Pancreas (tissue), 10 donors: ENCODE results near the gene CD79A. TPM values are rescaled to one million over a fixed set of nuclear protein-coding genes. Genes with fewer than 3 reads are reported as not detected.

Experiments
- ATAC-seq, 4 donors: fragments of 200-7000 bp; cut with Tn5 transposase; one replicate each; pipeline versions ENCODE4 v1.8.0 to v1.9.1; 2020; ENCODE audit warnings: mild to moderate bottlenecking in 4 of 4, moderate library complexity in 4 of 4
- DNase-seq, 6 donors: peaks; one replicate each; pipeline ENCODE4 v3.0.0-alpha.2; 2020
- FAIRE-seq: peaks from 2 replicates; lab custom pipeline; 2012; peaks lifted over from hg19 to GRCh38; lab: Jason Lieb, UNC
- H3K27ac ChIP-seq, 4 donors: fragments of 200-600 bp; sonication (generic); 1 replicate in 3 of 4; 2 replicates in 1 of 4; pipeline versions ENCODE4 v1.5.0 to v1.8.0; 2020
- H3K27me3 ChIP-seq, 4 donors: fragments of 200-600 bp; one replicate each; pipeline ENCODE4 v1.8.0; 2021
- H3K36me3 ChIP-seq, 3 donors: fragments of 200-600 bp; sonication (generic) in 1 of 3; one replicate each; pipeline versions ENCODE4 v1.5.0 to v1.8.0; 2020 to 2021
- H3K4me1 ChIP-seq, 3 donors: fragments of 200-600 bp; one replicate each; pipeline ENCODE4 v1.8.0; 2021
- H3K4me3 ChIP-seq, 4 donors: fragments of 200-600 bp; sonication (generic) in 2 of 4; one replicate each; pipeline versions ENCODE4 v1.5.0 to v1.8.0; 2020 to 2021
- H3K9me3 ChIP-seq, 4 donors: fragments of 200-600 bp; one replicate each; pipeline ENCODE4 v1.8.0; 2021
- WGBS, 2 donors: extraction: QIAGEN DNeasy Blood & Tissue Kit; methylation state at CpG; one replicate each; pipeline ENCODE4 v1.1.7; 2013; 5-methylcytosine and 5-hydroxymethylcytosine counted together
- intact Hi-C, 3 donors: fragments of 100-400 bp; cut with DNase I; formaldehyde crosslinking; loops; one replicate each; pipeline versions ENCODE4 v1.11.1 to v1.14.2; 2022
- polyA plus RNA-seq, 2 donors: library from polyadenylated mRNA; stranded (reverse); fragments of 200-250 nt; gene quantifications; one replicate each; pipeline ENCODE4 v1.2.3, GENCODE V29; 2013
- total RNA-seq, 6 donors: library from RNA; stranded (reverse); fragmentation: NEBNext Ultra II Directional in 4 of 6; extraction: Animal tissue kit (Norgen Biotek cat#: 25700) in 4 of 6; gene quantifications; one replicate each; pipeline versions ENCODE4 v1.2.1 to v1.2.4, GENCODE V29; 2021 to 2023
- TF ChIP-seq, protein P1 (sequence below), 4 donors: fragments of 200-600 bp; sonication (generic) in 3 of 4; IDR thresholded peaks; one replicate each; pipeline versions ENCODE4 v1.5.0 to v1.8.0; 2021; ENCODE audit warnings: antibody characterized with exemption in 4 of 4
- donor health status: healthy with polysubstance abuse.
- donor health status: DM: no; HTN: no; CAD: no; lungs with moderate emphysema.
- donor health status: DM: no; HTN: no; CAD: no.
- donor health status: control.
- donor health status: control.
- donor health status: Bipolar disorder and iron deficiency.
- donor health status: DM: yes; HTN: yes; CAD: no.
- donor health status: DM: no; HTN: no; CAD: no.
- donor health status: DM: no; HTN: no; CAD: no.
- donor health status: DM: yes; HTN: yes; CAD: no.

Gene CD79A
- total and polyA plus RNA-seq, 8 donors = 0.11 to 1.00 (median 0.28) TPM; not detected in 1

DNA sequence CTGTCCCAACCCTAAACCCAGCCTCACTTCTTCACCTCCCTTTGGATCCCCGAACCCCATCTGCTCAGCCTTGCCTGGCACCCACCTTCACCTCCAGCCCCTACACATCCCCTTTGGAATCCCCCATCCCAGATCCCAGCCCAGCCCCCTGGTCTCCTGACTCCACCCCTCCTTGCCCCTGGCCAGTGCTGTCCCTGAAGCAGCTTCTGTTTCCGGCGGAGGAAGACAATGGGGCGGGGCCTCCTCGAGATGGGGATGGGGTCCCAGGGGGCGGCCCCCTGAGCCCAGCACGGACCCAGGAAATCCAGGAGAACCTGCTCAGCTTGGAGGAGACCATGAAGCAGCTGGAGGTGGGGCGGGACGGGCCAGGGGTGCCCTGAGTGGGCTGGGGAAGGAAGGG lies 29.2 kb downstream of the CD79A start:
- FAIRE-seq = no peak
- WGBS, 2 donors = 80 to 82% methylated on average over 8 to 9 of the region's 9 CpGs
- Histone ChIP-seq H3K27me3 (no peaks in the 10 kb centered on the region), H3K27ac (no peak overlapping the region), H3K4me3 (no peak overlapping the region), H3K36me3 (peaks cover 0 to 28% (median 22%) of the 10 kb centered on the region in 3 donors), H3K4me1 (peaks cover 5 to 7% (median 6%) of the 10 kb centered on the region in 3 donors), H3K9me3 (no peaks in the 10 kb centered on the region)
- DNase-seq = no peak
- TF ChIP-seq, protein P1, sequence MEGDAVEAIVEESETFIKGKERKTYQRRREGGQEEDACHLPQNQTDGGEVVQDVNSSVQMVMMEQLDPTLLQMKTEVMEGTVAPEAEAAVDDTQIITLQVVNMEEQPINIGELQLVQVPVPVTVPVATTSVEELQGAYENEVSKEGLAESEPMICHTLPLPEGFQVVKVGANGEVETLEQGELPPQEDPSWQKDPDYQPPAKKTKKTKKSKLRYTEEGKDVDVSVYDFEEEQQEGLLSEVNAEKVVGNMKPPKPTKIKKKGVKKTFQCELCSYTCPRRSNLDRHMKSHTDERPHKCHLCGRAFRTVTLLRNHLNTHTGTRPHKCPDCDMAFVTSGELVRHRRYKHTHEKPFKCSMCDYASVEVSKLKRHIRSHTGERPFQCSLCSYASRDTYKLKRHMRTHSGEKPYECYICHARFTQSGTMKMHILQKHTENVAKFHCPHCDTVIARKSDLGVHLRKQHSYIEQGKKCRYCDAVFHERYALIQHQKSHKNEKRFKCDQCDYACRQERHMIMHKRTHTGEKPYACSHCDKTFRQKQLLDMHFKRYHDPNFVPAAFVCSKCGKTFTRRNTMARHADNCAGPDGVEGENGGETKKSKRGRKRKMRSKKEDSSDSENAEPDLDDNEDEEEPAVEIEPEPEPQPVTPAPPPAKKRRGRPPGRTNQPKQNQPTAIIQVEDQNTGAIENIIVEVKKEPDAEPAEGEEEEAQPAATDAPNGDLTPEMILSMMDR (IDR thresholded peaks at IDR 0.05) = no peak
- ATAC-seq = no peak
- intact Hi-C loops = no loop called here

DNA sequence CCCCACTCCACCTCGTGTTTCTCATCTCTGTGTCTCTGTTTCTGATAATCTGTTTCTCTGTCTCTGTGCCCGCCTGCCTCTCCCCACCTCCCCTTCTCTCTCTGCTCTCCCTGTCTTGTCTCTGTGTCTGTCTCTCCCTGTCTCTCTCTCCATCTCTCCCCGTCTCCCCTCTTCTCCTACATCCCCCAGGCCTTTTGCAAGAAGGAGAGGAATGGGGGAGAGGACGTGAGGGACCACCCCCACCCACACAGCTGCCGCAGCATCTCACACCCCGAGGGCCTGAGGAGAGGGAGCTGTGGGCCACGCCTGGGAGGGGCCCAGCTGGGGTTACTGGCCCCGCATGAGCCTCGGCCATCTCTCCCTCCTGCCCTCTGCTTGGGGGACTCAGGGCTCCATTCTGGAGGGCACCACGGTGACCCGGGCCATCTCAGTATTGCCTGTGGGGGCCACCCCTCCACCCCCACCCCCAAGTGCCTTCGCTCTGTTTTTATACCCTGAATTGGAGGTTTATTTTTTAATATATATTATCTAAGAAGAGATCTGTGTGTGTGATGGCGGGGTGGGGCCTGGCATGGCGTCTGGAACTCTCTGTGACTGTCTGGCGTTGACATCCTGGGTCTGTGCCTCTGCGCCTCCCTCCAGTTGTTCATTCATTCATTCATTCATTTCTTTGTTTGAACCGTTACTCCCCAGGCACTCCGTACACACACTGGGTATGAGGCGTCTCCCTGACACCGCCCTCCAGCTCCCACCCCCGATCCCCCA lies 30.0 kb downstream of the CD79A start:
- 85 to 87% methylated on average over 21 of the region's 21 CpGs for WGBS, 2 donors
- H3K4me3 ChIP-seq = no peak overlapping the region
- peaks cover 5 to 7% (median 6%) of the 10 kb centered on the region in 3 donors for H3K4me1 ChIP-seq
- TF ChIP-seq, protein P1 (IDR thresholded peaks at IDR 0.05) = no peak
- DNase-seq (no peak), ATAC-seq (no peak), FAIRE-seq (no peak)
- peaks cover 0 to 20% (median 14%) of the 10 kb centered on the region in 3 donors for H3K36me3 ChIP-seq
- no peaks in the 10 kb centered on the region for H3K27me3 ChIP-seq
- intact Hi-C loops = no loop called here
- no peaks in the 10 kb centered on the region for H3K9me3 ChIP-seq
- H3K27ac ChIP-seq = no peak overlapping the region

DNA sequence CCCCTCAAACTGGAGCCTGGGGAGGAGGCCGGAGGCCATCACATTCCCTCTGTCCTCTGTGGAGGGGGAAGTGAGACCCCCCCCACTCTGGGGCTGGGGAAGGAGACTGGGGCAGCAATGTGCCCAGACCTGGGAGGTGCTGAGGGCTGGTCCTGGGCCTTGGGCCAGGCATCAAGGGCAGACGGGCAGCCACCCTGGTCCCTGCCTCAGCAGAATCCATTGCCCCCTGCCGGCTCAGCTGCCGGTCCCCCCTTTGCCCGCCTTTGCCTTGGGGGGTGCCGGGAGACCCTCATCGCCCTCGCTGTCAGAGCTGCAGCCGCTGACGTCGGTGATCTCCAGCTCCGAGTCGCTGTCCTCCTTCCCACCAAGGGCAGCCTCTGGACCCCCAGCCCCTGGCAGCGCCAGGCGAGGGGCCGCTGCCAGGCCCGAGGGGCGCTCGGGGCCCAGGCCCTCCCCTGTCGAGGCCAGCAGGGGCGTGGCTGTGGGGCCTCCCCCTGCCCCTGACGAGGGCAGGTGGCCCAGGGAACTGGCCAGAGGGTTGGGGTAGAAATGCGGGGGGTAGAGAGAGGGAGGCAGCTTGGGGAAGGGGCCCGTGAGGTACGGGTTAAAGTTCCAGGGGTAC lies 31.0 kb downstream of the CD79A start:
- ATAC-seq = no peak
- H3K9me3 ChIP-seq = no peaks in the 10 kb centered on the region
- H3K4me1 ChIP-seq = peaks cover 5 to 7% (median 6%) of the 10 kb centered on the region in 3 donors
- no peak overlapping the region for H3K27ac ChIP-seq
- no peak for FAIRE-seq
- TF ChIP-seq, protein P1 (IDR thresholded peaks at IDR 0.05) = no peak
- 81 to 89% methylated on average over 23 to 25 of the region's 25 CpGs for WGBS, 2 donors
- H3K36me3 ChIP-seq = peaks cover 0 to 10% (median 4%) of the 10 kb centered on the region in 3 donors
- no peaks in the 10 kb centered on the region for H3K27me3 ChIP-seq
- H3K4me3 ChIP-seq = no peak overlapping the region
- intact Hi-C loops = no loop called here
- DNase-seq = peak in 1 of 6 donors; percentile 64

DNA sequence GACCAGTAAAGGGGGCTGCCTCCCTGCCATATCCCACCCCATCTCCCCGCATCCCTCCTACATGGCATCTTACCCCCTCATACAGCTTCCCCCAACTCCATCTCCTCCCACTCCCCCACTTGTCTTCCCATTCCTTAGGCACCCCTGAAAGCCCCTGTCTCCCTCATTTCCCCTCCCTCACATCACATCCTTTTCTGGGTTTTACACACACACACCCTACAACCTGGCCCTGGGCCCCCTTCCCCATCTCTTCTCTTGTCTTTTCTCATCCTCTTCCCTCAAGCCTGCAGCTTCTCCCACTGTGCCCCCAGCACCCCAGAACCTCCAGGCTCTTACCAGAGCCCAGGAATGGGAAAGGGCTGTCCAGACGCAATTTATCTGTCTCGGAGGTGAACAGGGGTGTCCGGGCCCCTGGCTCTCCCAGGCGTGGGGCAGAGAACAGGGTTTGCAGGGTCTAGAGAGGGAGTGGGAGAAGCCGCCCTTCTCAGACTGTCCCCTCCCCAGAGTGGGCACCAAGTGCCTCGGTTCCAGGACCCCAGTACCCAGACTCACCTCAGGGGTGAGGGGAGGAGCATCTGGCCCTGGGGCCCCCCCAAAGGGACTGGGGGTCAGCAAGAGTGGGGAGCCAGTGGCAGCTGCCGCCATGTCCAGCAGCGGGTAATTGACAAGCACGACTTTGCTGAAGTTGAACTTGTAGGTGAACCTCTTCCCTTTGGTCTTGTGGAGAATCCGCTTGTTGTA lies 31.8 kb downstream of the CD79A start:
- H3K27ac ChIP-seq = no peak overlapping the region
- WGBS, 2 donors = 68 to 80% methylated on average over 11 of the region's 11 CpGs
- FAIRE-seq = no peak
- ATAC-seq = no peak
- H3K9me3 ChIP-seq = no peaks in the 10 kb centered on the region
- TF ChIP-seq, protein P1 (IDR thresholded peaks at IDR 0.05) = no peak
- peaks cover 0 to 5% (median 0%) of the 10 kb centered on the region in 3 donors for H3K36me3 ChIP-seq
- DNase-seq = no peak
- no peaks in the 10 kb centered on the region for H3K27me3 ChIP-seq
- peaks cover 5 to 6% (median 5%) of the 10 kb centered on the region in 3 donors for H3K4me1 ChIP-seq
- H3K4me3 ChIP-seq = no peak overlapping the region
- intact Hi-C loops = no loop called here
